WTC11 (cell line): ENCODE results near the gene ELOVL2.

ENCODE experiments used
- CREB1 ChIP-seq: sonication (generic); formaldehyde crosslinking; IDR thresholded peaks from 2 replicates; pipeline ENCODE4 v1.8.0; 2023; ENCODE audit warnings: mild to moderate bottlenecking, missing genetic modification reagents
- HMGA2 ChIP-seq: fragments of 250-450 bp; sonication (Bioruptor Pico); IDR thresholded peaks from 2 replicates; pipeline ENCODE4 v1.4.0; 2021; ENCODE audit warnings: mild to moderate bottlenecking, moderate library complexity
- NR3C1 ChIP-seq: sonication (generic); formaldehyde crosslinking; conservative IDR thresholded peaks from 2 replicates; pipeline ENCODE4 v1.8.1; 2023; ENCODE audit warnings: low read depth, mild to moderate bottlenecking, missing genetic modification reagents
- SMAD4 ChIP-seq: sonication (generic); formaldehyde crosslinking; IDR thresholded peaks from 2 replicates; pipeline ENCODE4 v1.8.0; 2022; ENCODE audit warnings: mild to moderate bottlenecking, missing genetic modification reagents
- TCF7 ChIP-seq: sonication (generic); formaldehyde crosslinking; IDR thresholded peaks from 2 replicates; pipeline ENCODE4 v1.8.0; 2022; ENCODE audit warnings: mild to moderate bottlenecking, low read depth, missing genetic modification reagents, moderate library complexity
- TEAD1 ChIP-seq: sonication (generic); formaldehyde crosslinking; IDR thresholded peaks from 2 replicates; pipeline ENCODE4 v1.8.0; 2022; ENCODE audit warnings: mild to moderate bottlenecking, missing genetic modification reagents
- TF ChIP-seq, protein P1 (sequence below): sonication (generic); formaldehyde crosslinking; IDR thresholded peaks from 2 replicates; pipeline ENCODE4 v1.8.1; 2022; ENCODE audit warnings: low read depth, missing genetic modification reagents, borderline replicate concordance
- TF ChIP-seq, protein P2 (sequence below): sonication (generic); formaldehyde crosslinking; IDR thresholded peaks from 2 replicates; pipeline ENCODE4 v1.8.0; 2022; ENCODE audit warnings: mild to moderate bottlenecking, missing genetic modification reagents
- TF ChIP-seq, protein P3 (sequence below): fragments of 200-600 bp; IDR thresholded peaks from 2 replicates; pipeline ENCODE4 v1.8.0; 2022; ENCODE audit warnings: antibody characterized with exemption
- TF ChIP-seq, protein P4 (sequence below): sonication (generic); formaldehyde crosslinking; IDR thresholded peaks from 2 replicates; pipeline ENCODE4 v1.8.0; 2023; ENCODE audit warnings: mild to moderate bottlenecking, missing genetic modification reagents
- TF ChIP-seq, protein P5 (sequence below): sonication (generic); formaldehyde crosslinking; IDR thresholded peaks from 2 replicates; pipeline ENCODE4 v1.8.0; 2022; ENCODE audit warnings: mild to moderate bottlenecking, missing genetic modification reagents
- TF ChIP-seq, protein P6 (sequence below): sonication (generic); formaldehyde crosslinking; IDR thresholded peaks from 2 replicates; pipeline ENCODE4 v1.8.1; 2023; ENCODE audit warnings: mild to moderate bottlenecking, missing genetic modification reagents, moderate library complexity
- TF ChIP-seq, protein P7 (sequence below): sonication (generic); formaldehyde crosslinking; IDR thresholded peaks from 2 replicates; pipeline ENCODE4 v1.8.1; 2023; ENCODE audit warnings: mild to moderate bottlenecking, missing genetic modification reagents, moderate library complexity
- TF ChIP-seq, protein P8 (sequence below): sonication (generic); formaldehyde crosslinking; IDR thresholded peaks from 2 replicates; pipeline ENCODE4 v1.8.1; 2023; ENCODE audit warnings: mild to moderate bottlenecking, moderate library complexity, missing genetic modification reagents

DNA sequence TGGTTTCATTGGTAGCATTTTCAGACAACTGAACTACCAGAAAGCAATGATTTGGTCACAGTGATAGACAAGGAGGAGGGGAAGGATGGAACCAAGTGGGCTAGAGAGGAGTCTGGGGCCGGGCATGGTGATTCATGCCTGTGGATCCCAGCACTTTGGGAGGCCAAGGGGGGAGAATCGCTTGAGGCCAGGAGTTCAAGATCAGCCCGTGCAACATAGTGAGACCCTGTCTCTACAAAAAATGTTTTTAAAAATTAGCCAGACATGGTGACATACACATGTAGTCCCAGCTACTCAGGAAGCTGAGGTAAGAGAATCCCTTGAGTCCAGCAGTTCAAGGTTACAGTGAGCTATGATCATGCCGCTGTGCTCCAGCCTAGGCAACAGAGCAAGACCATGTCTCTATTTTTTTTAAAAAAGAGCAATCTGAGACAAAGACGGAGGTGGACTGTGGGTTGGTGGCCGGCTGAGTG, 86.7 kb downstream of the ELOVL2 start:
- TF ChIP-seq, protein P1, sequence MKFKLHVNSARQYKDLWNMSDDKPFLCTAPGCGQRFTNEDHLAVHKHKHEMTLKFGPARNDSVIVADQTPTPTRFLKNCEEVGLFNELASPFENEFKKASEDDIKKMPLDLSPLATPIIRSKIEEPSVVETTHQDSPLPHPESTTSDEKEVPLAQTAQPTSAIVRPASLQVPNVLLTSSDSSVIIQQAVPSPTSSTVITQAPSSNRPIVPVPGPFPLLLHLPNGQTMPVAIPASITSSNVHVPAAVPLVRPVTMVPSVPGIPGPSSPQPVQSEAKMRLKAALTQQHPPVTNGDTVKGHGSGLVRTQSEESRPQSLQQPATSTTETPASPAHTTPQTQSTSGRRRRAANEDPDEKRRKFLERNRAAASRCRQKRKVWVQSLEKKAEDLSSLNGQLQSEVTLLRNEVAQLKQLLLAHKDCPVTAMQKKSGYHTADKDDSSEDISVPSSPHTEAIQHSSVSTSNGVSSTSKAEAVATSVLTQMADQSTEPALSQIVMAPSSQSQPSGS (CRISPR knock-in tag): no peak
- TF ChIP-seq, protein P2, sequence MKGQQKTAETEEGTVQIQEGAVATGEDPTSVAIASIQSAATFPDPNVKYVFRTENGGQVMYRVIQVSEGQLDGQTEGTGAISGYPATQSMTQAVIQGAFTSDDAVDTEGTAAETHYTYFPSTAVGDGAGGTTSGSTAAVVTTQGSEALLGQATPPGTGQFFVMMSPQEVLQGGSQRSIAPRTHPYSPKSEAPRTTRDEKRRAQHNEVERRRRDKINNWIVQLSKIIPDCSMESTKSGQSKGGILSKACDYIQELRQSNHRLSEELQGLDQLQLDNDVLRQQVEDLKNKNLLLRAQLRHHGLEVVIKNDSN: no peak
- TF ChIP-seq, protein P3, sequence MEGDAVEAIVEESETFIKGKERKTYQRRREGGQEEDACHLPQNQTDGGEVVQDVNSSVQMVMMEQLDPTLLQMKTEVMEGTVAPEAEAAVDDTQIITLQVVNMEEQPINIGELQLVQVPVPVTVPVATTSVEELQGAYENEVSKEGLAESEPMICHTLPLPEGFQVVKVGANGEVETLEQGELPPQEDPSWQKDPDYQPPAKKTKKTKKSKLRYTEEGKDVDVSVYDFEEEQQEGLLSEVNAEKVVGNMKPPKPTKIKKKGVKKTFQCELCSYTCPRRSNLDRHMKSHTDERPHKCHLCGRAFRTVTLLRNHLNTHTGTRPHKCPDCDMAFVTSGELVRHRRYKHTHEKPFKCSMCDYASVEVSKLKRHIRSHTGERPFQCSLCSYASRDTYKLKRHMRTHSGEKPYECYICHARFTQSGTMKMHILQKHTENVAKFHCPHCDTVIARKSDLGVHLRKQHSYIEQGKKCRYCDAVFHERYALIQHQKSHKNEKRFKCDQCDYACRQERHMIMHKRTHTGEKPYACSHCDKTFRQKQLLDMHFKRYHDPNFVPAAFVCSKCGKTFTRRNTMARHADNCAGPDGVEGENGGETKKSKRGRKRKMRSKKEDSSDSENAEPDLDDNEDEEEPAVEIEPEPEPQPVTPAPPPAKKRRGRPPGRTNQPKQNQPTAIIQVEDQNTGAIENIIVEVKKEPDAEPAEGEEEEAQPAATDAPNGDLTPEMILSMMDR: no peak
- TF ChIP-seq SMAD4 (CRISPR knock-in tag) (no peak), NR3C1 (CRISPR knock-in tag) (no peak), HMGA2 (no peak), CREB1 (CRISPR knock-in tag) (no peak), TEAD1 (no peak), TCF7 (CRISPR knock-in tag) (no peak)
- TF ChIP-seq, protein P4, sequence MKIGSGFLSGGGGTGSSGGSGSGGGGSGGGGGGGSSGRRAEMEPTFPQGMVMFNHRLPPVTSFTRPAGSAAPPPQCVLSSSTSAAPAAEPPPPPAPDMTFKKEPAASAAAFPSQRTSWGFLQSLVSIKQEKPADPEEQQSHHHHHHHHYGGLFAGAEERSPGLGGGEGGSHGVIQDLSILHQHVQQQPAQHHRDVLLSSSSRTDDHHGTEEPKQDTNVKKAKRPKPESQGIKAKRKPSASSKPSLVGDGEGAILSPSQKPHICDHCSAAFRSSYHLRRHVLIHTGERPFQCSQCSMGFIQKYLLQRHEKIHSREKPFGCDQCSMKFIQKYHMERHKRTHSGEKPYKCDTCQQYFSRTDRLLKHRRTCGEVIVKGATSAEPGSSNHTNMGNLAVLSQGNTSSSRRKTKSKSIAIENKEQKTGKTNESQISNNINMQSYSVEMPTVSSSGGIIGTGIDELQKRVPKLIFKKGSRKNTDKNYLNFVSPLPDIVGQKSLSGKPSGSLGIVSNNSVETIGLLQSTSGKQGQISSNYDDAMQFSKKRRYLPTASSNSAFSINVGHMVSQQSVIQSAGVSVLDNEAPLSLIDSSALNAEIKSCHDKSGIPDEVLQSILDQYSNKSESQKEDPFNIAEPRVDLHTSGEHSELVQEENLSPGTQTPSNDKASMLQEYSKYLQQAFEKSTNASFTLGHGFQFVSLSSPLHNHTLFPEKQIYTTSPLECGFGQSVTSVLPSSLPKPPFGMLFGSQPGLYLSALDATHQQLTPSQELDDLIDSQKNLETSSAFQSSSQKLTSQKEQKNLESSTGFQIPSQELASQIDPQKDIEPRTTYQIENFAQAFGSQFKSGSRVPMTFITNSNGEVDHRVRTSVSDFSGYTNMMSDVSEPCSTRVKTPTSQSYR (CRISPR knock-in tag): no peak
- TF ChIP-seq, protein P5, sequence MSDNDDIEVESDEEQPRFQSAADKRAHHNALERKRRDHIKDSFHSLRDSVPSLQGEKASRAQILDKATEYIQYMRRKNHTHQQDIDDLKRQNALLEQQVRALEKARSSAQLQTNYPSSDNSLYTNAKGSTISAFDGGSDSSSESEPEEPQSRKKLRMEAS: no peak
- TF ChIP-seq, protein P6, sequence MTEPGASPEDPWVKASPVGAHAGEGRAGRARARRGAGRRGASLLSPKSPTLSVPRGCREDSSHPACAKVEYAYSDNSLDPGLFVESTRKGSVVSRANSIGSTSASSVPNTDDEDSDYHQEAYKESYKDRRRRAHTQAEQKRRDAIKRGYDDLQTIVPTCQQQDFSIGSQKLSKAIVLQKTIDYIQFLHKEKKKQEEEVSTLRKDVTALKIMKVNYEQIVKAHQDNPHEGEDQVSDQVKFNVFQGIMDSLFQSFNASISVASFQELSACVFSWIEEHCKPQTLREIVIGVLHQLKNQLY (CRISPR knock-in tag): no peak
- TF ChIP-seq, protein P7, sequence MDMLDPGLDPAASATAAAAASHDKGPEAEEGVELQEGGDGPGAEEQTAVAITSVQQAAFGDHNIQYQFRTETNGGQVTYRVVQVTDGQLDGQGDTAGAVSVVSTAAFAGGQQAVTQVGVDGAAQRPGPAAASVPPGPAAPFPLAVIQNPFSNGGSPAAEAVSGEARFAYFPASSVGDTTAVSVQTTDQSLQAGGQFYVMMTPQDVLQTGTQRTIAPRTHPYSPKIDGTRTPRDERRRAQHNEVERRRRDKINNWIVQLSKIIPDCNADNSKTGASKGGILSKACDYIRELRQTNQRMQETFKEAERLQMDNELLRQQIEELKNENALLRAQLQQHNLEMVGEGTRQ: no peak
- TF ChIP-seq, protein P8, sequence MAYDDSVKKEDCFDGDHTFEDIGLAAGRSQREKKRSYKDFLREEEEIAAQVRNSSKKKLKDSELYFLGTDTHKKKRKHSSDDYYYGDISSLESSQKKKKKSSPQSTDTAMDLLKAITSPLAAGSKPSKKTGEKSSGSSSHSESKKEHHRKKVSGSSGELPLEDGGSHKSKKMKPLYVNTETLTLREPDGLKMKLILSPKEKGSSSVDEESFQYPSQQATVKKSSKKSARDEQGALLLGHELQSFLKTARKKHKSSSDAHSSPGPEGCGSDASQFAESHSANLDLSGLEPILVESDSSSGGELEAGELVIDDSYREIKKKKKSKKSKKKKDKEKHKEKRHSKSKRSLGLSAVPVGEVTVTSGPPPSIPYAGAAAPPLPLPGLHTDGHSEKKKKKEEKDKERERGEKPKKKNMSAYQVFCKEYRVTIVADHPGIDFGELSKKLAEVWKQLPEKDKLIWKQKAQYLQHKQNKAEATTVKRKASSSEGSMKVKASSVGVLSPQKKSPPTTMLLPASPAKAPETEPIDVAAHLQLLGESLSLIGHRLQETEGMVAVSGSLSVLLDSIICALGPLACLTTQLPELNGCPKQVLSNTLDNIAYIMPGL (CRISPR knock-in tag): no peak
